GM19452 (cell line): Measurements from ENCODE around the gene ESR1.
"Not testable (repeated sequence)": the region's sequence is repeated elsewhere in the genome, so short reads cannot be mapped to it uniquely, and the experiment has no call there.

Source experiments
- ATAC-seq: cut with Tn5 transposase; IDR thresholded peaks from one replicate; pipeline ENCODE4 v1.9.1; 2021; ENCODE audit not compliant: unreplicated experiment

The ESR1 gene

DNA sequence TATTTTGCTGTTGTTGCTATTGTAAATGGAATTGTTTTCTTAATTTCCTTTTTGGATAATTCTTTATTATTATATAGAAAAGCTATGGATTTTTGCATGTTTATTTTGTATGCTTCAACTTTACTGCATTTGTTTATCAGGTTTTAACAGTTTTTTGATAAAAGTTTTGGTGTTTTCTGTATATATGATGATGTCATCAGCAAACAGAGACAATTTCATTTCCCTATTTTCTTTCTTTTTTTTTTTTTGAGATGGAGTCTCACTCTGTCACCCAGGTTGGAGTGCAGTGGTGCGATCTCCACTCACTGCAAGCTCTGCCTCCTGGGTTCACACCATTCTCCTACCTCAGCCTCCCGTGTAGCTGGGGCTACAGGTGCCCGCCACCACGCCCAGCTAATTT is 156.9 kb downstream of the ESR1 start:
- ATAC-seq, result not testable (repeated sequence)

DNA sequence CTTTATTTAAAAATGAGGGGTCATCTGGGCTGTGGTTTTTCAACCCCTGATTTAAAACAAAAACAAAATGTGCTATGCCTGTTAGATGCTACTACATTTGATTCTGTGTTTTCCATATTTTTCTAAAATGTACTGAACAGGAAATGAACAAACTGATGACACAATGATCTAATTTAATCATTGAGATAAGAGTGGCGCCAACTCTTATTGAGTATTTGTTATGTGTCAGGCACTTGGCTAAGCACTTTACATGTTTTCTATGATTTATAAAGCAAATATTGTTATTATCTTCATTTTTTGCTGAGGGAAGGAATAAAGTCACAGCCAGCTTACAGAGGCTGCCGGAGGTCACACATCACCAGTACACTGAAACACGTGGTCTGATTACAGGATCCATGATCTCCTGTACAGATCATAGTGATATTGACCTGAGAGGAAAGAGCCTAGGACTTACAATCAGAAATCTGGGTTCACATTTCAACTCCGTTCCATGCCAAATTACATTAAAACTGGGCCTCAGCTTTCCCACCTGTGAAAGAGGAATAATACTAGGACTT is 166.7 kb downstream of the ESR1 start:
- ATAC-seq, result no peak

DNA sequence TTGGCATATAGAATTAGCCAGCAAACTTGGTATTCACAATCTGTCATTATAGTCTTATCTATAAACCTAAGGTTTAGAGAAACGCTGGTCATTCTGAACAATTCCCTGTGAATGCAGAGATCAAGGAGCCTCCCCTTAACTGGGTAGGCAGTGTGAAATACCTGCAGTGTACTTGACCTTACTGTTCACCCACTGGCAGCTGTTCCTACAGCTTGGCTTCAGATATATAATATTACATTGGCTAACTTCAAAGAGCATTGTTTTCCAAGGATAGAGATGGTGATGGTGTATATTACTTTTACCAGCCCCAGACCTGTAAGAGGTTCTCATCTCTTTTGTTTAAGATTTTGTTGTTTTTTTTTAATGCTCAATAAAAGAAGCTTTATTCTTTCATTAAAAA is 168.3 kb downstream of the ESR1 start:
- ATAC-seq, result no peak

DNA sequence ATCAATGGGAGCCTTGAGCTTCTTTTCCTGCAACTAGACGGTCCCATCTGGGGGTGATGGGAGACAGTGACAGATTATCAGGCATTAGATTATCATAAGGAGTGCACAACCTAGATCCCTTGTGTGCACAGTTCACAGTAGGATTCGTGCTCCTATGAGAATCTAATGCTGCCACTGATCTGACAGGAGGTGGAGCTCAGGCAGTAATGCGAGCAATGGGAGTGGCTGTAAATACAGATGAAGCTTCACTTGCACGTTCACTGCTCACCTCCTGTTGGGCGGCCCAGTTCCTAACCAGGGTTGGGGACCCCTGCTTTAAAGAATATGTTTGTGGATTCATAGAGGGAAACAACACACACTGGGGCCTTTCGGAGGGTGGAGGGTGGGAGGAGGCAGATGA is 180.7 kb downstream of the ESR1 start:
- not testable (repeated sequence) for ATAC-seq

DNA sequence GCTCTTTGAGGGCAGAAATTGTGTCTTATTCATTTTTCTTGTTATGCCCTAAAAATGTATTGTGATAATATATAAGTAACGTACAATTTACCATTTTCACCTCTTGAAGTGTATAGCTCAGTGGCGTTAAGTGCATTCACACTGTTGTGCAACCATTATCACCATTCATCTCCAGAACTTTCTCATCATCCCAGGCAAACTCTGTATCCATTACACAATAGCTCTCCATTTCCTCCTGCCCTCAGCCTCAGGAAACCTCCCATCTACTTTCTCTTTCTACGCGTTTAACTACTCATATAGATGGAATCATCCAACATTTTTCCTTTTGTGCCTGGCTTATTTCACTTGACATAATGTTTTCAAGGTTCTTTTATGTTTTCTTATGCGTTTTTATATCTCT is 184.6 kb downstream of the ESR1 start:
- no peak for ATAC-seq

DNA sequence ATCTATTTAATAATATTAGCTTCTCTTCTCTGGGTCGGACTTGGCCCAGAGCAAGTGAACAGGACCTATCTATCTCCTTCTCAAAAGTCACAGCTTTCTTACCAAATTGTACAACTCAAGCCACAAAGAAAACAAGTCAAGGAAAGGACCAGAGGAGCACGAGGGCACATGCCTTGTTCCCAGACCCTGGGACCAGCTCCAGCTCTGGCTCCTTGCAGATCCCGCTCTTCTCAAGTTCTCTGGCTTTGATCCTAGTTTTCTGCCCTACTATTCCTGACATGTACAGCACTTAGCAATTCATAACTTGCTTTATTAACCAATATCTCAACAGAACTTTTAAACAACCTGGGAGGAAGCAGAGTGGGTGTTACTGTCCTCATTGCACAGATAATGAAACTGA is 185.9 kb downstream of the ESR1 start:
- ATAC-seq, result no peak

DNA sequence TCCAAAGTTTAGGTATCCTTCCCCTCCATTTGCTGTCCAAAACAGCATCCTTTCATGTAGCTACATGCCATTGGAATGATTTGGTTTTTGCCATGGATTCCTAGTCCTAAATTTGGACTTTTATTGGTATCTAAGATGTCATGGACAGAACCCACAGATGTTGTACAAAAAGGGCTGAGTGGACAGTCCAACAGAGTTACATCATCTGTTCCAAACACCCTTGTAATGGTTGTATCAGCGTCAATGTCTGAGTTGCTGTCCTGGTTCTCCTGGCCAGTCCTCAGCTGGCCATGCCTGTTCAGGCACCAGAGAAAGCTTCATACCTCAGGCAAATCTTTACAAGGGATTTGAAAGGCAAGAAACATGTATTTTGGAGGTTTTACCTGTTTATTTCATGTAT is 191.3 kb downstream of the ESR1 start:
- no peak for ATAC-seq

DNA sequence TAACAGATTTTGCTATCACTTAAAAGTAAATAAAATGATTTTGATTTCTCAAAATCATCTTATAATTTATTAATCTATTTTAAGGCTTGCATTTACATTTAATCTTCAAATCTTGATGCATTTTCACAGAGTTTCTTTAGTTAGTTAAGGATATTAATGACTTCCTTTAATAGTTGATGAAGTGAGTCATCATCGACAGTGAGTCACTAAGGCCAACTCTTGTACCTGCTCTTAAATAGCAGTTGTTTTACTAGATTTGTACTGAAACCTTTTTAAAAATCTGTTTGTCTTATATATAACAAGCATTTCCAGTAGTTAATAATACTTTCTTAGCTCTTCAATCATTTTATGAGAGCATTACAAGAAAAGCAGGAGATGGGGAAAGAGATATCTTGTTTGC is 191.7 kb downstream of the ESR1 start:
- no peak for ATAC-seq

DNA sequence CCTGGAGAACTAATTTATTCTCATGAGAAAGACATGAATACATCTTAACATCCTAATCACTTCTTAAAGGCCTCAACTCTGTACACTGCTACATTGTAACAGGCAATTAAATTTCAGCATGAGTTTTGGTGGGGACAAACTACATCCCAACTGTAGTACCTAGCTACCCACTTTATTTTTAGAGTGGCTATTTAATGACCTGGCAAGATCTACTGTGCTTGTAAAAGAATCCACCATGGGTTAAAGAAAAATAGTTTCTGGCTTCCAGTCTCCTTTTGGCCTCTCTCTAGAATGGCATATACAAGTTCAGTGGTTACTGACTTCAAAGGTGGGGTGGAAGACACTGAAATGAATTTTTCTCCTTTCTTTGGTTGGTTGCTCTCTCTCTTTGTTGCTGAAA is 193.9 kb downstream of the ESR1 start:
- no peak for ATAC-seq

DNA sequence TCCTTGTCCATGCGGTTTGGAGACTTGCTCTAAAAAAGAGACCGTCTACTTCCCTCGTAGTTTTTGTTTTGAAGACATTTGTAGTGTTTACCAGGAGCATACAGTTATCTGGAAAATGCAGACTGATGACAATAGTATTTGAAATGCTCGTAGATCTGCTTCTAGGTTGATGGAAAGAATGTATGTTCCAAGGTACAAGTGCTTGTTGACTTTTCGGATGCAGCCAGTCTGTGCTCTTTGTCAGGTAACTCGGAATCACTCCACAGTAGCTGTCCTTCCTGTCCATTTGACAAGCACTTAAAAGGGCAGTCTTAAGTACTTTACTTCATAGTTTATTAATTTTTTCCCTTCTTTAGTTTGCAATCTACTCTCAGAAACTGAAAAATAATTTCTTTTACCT is 194.8 kb downstream of the ESR1 start:
- ATAC-seq, result no peak

DNA sequence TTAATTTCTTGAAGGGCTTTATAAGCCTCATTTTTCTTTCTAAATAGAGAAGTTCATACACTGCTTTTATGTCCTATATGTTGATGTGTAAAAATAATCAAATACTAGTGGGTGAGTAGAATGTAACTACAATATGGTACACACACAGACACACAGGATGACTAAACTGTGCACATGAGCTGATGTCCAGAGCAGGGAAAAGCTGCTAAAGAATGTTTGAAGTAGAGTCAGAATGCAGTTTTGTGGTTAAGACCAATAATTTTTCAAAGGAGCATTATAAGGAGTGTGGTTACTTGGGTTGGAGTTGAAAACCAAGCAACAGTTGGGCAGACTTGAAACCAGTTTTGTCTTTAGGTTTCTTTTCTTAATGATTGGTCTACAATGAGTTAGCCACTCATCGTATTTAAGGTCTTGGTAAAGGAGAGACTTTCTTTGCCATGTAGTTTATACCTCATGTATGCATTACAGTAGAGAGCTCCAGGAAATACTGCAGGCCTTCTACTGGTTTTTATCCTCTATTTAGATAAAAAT is 196.6 kb downstream of the ESR1 start:
- no peak for ATAC-seq

DNA sequence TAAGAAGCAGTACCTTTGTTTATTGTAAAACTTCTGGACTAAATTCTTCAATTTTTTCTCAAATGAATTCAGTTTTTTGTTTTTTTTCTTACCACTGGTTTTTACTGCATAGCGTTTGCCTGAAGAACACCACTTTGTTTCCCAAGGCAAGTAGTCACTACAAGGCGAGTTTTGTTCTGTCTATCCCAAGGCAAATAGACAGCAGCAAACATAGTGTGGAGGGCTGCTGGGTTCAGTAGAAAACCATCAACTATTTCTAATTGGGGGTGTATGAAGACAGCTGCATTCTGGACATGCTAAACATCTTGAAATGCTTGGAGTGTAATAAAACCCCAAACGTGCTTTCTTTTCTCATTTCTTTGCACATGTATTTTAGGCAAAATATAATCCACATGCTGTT is 197.4 kb downstream of the ESR1 start:
- ATAC-seq, result no peak

DNA sequence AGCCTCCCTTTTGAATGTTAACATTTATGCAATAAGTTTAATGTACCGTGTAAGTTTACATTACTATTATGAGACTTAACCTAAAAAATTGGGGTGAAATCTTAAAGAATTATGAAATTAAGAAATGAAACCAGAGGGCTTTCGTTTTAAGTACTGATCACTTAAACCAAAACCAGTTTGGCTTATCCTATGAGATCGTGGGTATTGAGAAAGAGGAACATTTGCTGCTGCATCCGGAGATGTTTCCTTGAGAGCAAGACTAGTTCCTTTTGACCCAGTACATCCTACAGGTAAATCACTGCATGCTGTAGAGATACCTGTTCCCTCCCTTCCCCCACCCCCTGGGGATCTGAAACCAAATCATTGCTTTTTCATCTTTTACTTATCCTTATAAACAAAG is 201.3 kb downstream of the ESR1 start:
- no peak for ATAC-seq

DNA sequence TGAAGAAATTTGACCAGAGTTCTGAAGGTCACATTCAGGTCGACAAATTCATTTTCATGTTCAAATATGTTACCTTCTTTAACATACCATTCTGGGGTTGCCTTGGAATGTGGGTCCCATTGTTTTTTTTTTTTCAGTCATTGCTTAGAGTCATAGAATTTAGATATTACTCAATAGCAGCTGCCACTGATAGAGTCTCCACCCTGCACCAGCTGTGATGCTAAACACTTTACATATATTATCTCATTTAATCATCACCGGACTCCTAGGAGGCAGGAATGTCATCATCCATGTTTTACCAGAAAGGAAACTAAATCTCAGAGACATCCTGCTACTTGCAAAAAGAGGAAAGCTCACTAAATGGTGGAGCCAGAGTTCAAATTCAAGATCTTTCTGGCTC is 204.7 kb downstream of the ESR1 start:
- no peak for ATAC-seq

DNA sequence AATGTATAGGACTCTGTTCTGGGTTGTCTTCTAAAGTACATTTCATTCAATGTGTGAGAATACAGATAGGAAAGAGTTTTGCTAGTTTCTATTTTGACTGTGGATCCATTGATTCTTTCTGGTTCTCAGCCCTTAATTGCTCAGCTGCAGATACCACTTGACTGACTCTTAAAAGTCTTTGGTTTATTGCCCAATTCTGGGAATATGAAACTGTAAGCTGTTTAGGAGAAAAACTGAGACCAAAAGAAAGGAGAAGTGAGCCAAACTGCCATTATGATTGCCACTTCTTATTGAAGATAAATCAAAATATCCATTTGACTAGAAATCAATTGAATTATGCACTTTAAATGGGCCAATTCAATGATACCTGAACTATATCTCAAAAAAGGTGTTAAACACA is 211.4 kb downstream of the ESR1 start:
- no peak for ATAC-seq

DNA sequence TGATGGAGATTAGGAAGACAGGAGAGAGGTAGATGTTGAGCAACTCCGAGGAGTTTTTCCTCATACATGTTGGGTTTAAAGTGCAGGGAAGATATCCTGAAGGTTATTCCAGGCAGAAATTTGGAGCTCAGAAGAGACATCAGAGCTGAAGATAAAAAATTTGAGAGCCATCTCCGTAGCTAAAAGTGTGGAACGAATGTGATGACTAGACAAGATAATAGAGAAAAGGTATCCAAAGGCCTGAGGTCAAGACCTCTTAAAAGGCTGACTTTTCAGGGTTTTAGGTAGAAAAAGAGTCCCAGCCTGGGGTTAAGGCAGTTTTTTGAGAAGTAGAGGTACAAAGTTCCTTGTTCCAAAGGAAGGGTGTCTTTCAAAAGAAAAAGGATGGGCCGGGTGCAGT is 214.8 kb downstream of the ESR1 start:
- ATAC-seq, result no peak

DNA sequence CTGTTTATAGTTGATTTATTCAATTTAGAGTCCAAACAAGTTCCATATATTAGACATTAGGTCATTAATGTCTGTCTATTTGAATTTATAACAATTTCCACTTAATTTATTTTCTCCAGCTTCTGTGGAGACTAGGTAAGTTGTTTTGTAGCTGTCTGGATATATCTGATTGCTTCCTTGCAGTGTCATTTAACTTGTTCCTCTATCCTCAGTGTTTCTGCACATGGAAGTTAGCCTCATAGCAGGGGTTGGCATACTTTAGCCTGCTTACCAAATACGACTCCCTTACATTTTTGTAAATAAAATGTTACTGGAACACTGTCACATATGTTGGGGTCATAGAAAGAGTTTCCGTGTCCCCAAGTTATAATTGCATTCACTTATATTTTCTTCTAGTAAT is 216.1 kb downstream of the ESR1 start:
- ATAC-seq, result no peak

DNA sequence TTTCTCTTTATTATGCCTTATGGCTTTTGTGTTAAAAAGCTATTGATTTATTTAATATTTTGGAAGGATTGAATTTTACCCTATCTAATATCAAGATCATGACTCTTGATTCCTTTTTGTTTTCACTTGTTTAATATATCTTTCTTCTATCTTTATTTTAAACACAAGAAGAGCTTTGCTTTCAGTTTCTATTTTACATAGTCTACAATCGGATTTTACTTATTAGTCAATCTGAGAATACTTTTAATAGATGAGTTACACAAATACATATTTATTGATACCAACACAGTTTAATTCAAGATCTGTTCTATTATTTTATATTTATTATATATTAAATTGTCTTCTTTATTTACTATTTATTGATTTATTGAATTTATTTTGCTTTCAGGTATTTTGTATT is 218.8 kb downstream of the ESR1 start:
- ATAC-seq, result no peak

DNA sequence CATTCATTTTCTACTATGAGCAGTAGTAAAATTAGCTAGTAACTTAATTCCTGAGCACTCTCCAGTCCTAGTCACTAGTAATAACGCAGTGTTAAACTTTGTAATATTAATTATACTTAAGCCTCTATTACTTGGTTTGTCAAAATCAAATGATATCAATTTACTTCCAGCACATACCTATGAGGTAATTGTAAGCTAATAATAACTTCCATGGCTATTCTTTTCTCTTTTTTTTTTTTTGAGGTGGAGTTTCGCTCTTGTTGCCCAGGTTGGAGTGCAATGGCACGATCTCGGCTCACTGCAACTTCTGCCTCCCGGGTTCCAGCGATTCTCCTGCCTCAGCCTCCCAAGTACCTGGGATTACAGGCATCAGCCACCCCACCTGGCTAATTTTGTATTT is 219.3 kb downstream of the ESR1 start:
- ATAC-seq, result not testable (repeated sequence)

DNA sequence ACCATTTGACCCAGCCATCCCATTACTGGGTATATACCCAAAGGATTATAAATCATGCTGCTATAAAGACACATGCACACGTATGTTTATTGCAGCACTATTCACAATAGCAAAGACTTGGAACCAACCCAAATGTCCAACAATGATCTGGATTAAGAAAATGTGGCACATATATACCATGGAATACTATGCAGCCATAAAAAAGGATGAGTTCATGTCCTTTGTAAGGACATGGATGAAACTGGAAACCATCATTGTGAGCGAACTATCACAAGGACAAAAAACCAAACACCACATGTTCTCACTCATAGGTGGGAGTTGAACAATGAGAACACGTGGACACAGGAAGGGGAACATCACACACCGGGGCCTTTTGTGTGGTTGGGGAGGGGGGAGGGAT is 226.3 kb downstream of the ESR1 start:
- not testable (repeated sequence) for ATAC-seq

DNA sequence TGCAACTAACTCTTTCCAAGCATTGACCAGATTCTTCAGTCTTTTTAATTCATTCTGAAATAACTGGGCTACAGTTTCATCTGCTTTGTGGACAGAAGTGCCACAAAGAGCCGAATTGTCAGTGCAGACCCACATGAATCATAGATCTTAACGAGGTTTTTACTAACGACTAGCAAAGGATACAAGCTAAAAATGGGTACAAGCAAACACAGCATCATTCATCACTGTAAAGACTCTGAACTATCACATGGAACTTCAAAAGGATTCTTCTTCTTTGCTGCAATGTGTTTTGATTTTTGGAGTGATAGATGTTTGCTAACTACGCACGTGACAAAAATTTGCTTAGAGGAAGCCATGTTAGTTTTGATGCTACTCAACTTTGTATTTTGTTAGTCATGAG is 227.1 kb downstream of the ESR1 start:
- no peak for ATAC-seq

DNA sequence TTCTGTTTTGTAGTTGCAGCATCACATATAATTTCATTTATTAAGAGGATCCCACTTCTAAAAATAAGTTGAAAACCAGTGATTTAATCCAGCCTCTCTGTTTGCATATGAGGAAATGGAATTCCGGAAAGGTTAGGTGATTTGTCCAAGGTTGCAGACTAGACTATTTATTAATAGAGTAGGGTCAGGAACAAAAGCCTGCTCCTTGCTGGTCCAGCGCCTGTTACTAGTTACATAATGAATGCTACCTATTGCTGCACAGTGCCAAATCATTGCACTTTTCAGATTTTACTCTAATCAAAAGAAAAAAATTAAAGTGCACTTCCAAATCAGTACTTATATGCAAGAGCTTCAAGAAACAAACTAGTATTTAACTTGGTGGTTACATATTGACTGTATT is 238.6 kb downstream of the ESR1 start:
- no peak for ATAC-seq

DNA sequence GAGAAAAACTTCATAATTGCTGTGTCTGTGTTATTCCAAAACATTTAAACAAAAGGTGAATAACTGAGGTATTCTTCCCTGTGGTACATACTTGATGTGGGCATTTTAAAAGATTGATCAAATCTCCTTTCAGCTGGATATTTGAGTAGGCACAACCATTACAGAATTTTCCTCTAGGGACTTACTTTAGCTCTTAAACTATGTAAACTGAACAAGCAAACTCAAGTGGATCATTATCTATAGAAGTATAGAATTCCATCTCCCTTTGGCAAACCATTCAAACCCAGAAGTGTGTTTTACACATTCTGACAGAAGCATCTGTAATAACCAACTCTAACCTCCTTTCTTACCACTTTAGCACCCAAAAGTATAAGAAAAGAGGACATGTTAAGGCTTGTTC is 241.4 kb downstream of the ESR1 start:
- no peak for ATAC-seq

DNA sequence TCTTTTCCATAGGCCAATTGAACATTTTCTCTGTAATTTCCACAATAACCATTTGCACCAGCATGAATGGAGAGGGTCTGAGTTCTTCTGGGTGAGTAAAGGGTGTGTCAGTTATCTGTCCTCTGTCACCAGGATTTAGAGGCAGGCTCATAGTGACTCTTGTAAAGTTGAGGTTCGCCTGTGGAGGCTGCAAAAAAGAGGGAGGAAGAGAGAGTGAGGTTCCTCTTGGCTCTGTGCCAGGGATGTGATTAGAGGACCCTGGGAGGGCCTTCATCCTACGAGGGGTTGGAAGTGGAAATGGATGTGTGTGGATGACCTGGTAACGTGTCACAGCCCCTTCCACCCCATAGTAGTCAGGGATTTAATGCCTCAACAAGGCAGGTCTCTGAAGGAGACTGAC is 242.0 kb downstream of the ESR1 start:
- ATAC-seq, result no peak
